PFSK-1 (cell line): ENCODE results near the gene EHD3.

Source experiments
- FOXP2 ChIP-seq: optimal IDR thresholded peaks from 2 replicates; pipeline ENCODE3; 2011; ENCODE audit warnings: borderline replicate concordance, control low read depth, inconsistent platforms; ENCODE audit not compliant: insufficient read depth; ENCODE audit errors: extremely low read length, extremely low read depth
- POLR2AphosphoS5 ChIP-seq: IDR thresholded peaks from 2 replicates; pipeline ENCODE4 v1.6.1; 2012; ENCODE audit warnings: low read depth, mild to moderate bottlenecking, control low read depth, low read length, moderate library complexity
- SIN3A ChIP-seq: IDR thresholded peaks from 2 replicates; pipeline ENCODE4 v1.6.1; 2012; ENCODE audit warnings: mild to moderate bottlenecking, low read length, moderate library complexity, borderline replicate concordance; ENCODE audit not compliant: insufficient read depth

DNA sequence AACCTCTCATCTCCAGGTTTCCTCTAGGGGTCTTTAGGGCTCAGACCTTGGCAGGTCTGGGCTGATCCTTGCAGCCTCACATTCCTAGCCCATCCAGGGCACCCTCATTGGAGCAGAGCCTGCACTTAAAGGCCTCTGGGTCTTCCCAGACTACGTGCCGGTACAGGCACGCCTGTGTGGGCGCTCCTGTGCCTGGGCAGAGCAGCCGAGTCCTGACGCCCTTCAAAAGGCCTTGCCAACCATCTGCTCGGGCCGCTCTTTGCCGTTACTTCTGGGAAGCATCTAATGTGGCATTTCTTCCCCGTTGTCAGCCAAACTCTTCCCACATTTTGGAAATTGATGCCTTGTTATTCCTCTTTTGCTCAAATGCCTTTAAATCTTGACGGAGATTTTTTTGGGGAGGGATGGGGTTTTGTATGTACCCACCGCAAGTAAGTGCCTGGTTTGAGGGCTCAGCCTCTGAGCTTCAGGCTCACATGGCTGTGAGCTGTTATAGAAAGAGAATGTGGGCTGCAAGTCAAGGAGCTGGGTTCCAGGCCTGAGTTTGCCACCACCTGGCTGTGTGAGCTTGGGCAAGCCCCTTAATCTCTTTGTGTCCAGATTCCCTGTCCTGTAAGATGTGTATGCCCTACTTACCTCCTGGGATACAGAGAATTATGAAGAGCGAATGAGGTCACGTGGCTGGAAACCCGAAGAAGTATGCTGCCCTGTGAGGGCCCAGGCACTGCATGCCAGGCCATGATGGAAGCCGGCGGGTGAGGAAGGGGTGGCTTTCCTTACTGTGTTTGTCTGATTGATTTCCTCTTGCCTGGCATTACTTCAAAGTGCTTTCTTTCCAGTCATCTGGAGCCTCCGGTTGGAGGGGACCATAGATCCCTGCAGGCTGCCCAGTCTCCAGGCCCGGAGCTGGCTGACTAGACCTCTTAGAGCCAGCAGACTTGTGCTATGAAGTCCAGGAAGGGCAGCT is 20.6 kb downstream of the EHD3 start:
- TF ChIP-seq POLR2AphosphoS5 (no peak), SIN3A (no peak), FOXP2 (no peak)
